K562 (cell line): ENCODE results near the gene ALG9. TPM values are rescaled to one million over a fixed set of nuclear protein-coding genes. Genes with fewer than 3 reads are reported as not detected.

Experiments
- ATAC-seq: fragments of 200-7000 bp; cut with Tn5 transposase; 3 replicates; pipeline ENCODE4 v1.9.1; 2020; ENCODE audit warnings: moderate library complexity
- BruUV-seq: library from RNA; stranded (reverse); fragments of 400-500 nt; replicated peaks from 2 replicates; lab custom pipeline; 2021; lab: Mats Ljungman, UMichigan
- CTCF ChIA-PET: fragments of 300-600 bp; formaldehyde crosslinking; extraction: SDS; loops from one replicate; lab custom pipeline; 2021; ENCODE audit warnings: low intra/inter-chr PET ratio; lab: Yijun Ruan, JAX
- POLR2A ChIA-PET: fragments of 300-600, 350-650 bp; sonication (Branson Sonifier 250); formaldehyde crosslinking; extraction: SDS; loops from one replicate; lab custom pipeline; 2021; ENCODE audit warnings: antibody characterized with exemption, inconsistent platforms; lab: Yijun Ruan, JAX
- DNase-seq, 4 experiments: peaks; one replicate each; pipeline versions ENCODE4 v3.0.0 to v3.0.0-alpha.2; 2011 to 2018; ENCODE audit warnings: low spot score in 3 of 4, mixed read lengths in 3 of 4; ENCODE audit errors: extremely low read depth in 1 of 4
- FAIRE-seq: peaks from 2 replicates; lab custom pipeline; 2011; peaks lifted over from hg19 to GRCh38; lab: Jason Lieb, UNC
- H2AFZ ChIP-seq: 2 replicates; pipeline ENCODE4 v1.6.0; 2011; ENCODE audit warnings: low read depth, low read length, control low read depth, inconsistent platforms
- H3K27ac ChIP-seq: fragments of 200-600 bp; 3 replicates; pipeline ENCODE4 v1.8.0; 2011; ENCODE audit warnings: low read depth, mild to moderate bottlenecking, control low read depth, inconsistent platforms, low read length, moderate library complexity, mixed read lengths; ENCODE audit errors: extremely low read depth
- H3K27me3 ChIP-seq, 2 experiments: fragments of 300-600 bp in 1 of 2; 2 replicates in 1 of 2; 3 replicates in 1 of 2; pipeline versions ENCODE4 v1.6.0 to v1.8.0; 2011; ENCODE audit warnings: inconsistent platforms in 2 of 2, low read length in 2 of 2, mild to moderate bottlenecking in 1 of 2, mixed read lengths in 1 of 2, moderate library complexity in 1 of 2; ENCODE audit not compliant: control insufficient read depth in 2 of 2, insufficient read depth in 2 of 2
- H3K36me3 ChIP-seq: fragments of 300-600 bp; 3 replicates; pipeline ENCODE4 v1.8.0; 2011; ENCODE audit warnings: mild to moderate bottlenecking, low read length, inconsistent platforms; ENCODE audit not compliant: control insufficient read depth, insufficient read depth
- H3K4me1 ChIP-seq, 2 experiments: fragments of 200-600 bp in 1 of 2; replicated peaks in 1 of 2; 2 replicates in 1 of 2; 3 replicates in 1 of 2; pipeline versions ENCODE4 v1.5.1 to v1.8.0; 2011; ENCODE audit warnings: inconsistent platforms in 2 of 2, low read length in 2 of 2, mild to moderate bottlenecking in 1 of 2, mixed read lengths in 1 of 2, moderate library complexity in 1 of 2; ENCODE audit not compliant: control insufficient read depth in 2 of 2, insufficient read depth in 2 of 2
- H3K4me2 ChIP-seq: 2 replicates; pipeline ENCODE4 v1.6.1; 2011; ENCODE audit warnings: low read length, control low read depth, inconsistent platforms, mixed read lengths; ENCODE audit not compliant: insufficient read depth
- H3K4me3 ChIP-seq: fragments of 200-600 bp; sonication (generic), shearing (Covaris generic); 2 replicates; pipeline ENCODE4 v1.5.1; 2016; ENCODE audit warnings: control low read depth, inconsistent platforms
- H3K79me2 ChIP-seq: fragments of 200-600 bp; 3 replicates; pipeline ENCODE4 v1.8.0; 2011; ENCODE audit warnings: low read length, inconsistent platforms; ENCODE audit not compliant: control insufficient read depth, insufficient read depth
- H3K9ac ChIP-seq, 2 experiments: 2 replicates each; pipeline versions ENCODE4 v1.6.0 to v1.6.1; 2011; ENCODE audit warnings: low read depth in 2 of 2, low read length in 2 of 2, control low read depth in 1 of 2, inconsistent platforms in 1 of 2, mild to moderate bottlenecking in 1 of 2, mixed read lengths in 1 of 2; ENCODE audit not compliant: insufficient read depth in 1 of 2
- H3K9me1 ChIP-seq: one replicate; pipeline ENCODE4 v1.6.0; 2011; ENCODE audit warnings: inconsistent platforms, mild to moderate bottlenecking, low read length, moderate library complexity; ENCODE audit not compliant: control insufficient read depth, insufficient read depth
- H3K9me3 ChIP-seq: replicated peaks from 2 replicates; pipeline ENCODE4 v1.5.1; 2011; ENCODE audit warnings: low read depth, low read length, inconsistent platforms; ENCODE audit not compliant: control insufficient read depth, insufficient read depth
- H4K20me1 ChIP-seq: replicated peaks from 2 replicates; pipeline ENCODE4 v1.6.1; 2011; ENCODE audit warnings: low read length, inconsistent platforms, mixed read lengths; ENCODE audit not compliant: control insufficient read depth, insufficient read depth
- CTCF ChIP-seq, 3 experiments: IDR thresholded peaks in 2 of 3; conservative IDR thresholded peaks in 1 of 3; 2 replicates each; pipeline ENCODE4 v1.5.1; 2011 to 2012; ENCODE audit warnings: low read length in 3 of 3, mild to moderate bottlenecking in 3 of 3, control low read depth in 2 of 3, improper control_type of control experiment in 1 of 3, inconsistent platforms in 1 of 3, low read depth in 1 of 3, mixed read lengths in 1 of 3, moderate library complexity in 1 of 3; ENCODE audit not compliant: insufficient read depth in 2 of 3
- HDAC1 ChIP-seq, 2 experiments: fragments of 450-650 bp; IDR thresholded peaks; 2 replicates each; pipeline ENCODE4 v1.6.1; 2016 to 2017; ENCODE audit warnings: inconsistent platforms in 1 of 2, mild to moderate bottlenecking in 1 of 2, moderate library complexity in 1 of 2
- HDAC2 ChIP-seq: fragments of 450-650 bp; IDR thresholded peaks from 2 replicates; pipeline ENCODE4 v1.6.1; 2016; ENCODE audit warnings: mild to moderate bottlenecking
- JUND ChIP-seq, 2 experiments: IDR thresholded peaks; 2 replicates in 1 of 2; 3 replicates in 1 of 2; pipeline ENCODE4 v1.6.1; 2011; ENCODE audit warnings: borderline replicate concordance in 2 of 2, low read depth in 2 of 2, low read length in 2 of 2, improper control_type of control experiment in 1 of 2, missing biosample characterization in 1 of 2, missing genetic modification characterization in 1 of 2, missing genetic modification reagents in 1 of 2
- NONO ChIP-seq, 2 experiments: fragments of 200-400 bp in 1 of 2; fragments of 450-650 bp in 1 of 2; formaldehyde crosslinking in 1 of 2; IDR thresholded peaks; 2 replicates each; pipeline ENCODE4 v1.6.1; 2017; ENCODE audit warnings: low read depth in 2 of 2, mild to moderate bottlenecking in 2 of 2, moderate library complexity in 2 of 2, low read length in 1 of 2
- PHF8 ChIP-seq: fragments of 200-600 bp; sonication (generic); IDR thresholded peaks from 2 replicates; pipeline ENCODE4 v1.6.1; 2012; ENCODE audit warnings: mixed run types, mild to moderate bottlenecking, inconsistent platforms, low read length, moderate library complexity, borderline replicate concordance
- SMARCC2 ChIP-seq: fragments of 450-650 bp; IDR thresholded peaks from 2 replicates; pipeline ENCODE4 v1.6.1; 2017; ENCODE audit warnings: antibody characterized with exemption, moderate library complexity, mild to moderate bottlenecking, low read depth
- TEAD4 ChIP-seq, 2 experiments: sonication (generic) in 1 of 2; formaldehyde crosslinking in 1 of 2; IDR thresholded peaks; 2 replicates each; pipeline versions ENCODE4 v1.6.1 to v1.8.0; 2012 to 2022; ENCODE audit warnings: borderline replicate concordance in 1 of 2, inconsistent platforms in 1 of 2, low read length in 1 of 2, mild to moderate bottlenecking in 1 of 2, missing genetic modification reagents in 1 of 2
- THRAP3 ChIP-seq: fragments of 450-650 bp; IDR thresholded peaks from 2 replicates; pipeline ENCODE4 v1.6.1; 2016; ENCODE audit warnings: mild to moderate bottlenecking, inconsistent platforms, borderline replicate concordance
- ZNF511 ChIP-seq: sonication (generic); formaldehyde crosslinking; IDR thresholded peaks from 2 replicates; pipeline ENCODE4 v1.8.0; 2022; ENCODE audit warnings: mild to moderate bottlenecking, missing genetic modification reagents
- WGBS: fragments of 100-300 bp; shearing (Covaris generic); methylation state at CpG from one replicate; pipeline ENCODE4 v1.1.6; 2016; ENCODE audit warnings: low coverage, mixed read lengths; ENCODE audit not compliant: insufficient coverage; ENCODE audit errors: missing lambda C conversion rate; 5-methylcytosine and 5-hydroxymethylcytosine counted together
- in situ Hi-C: fragments of 300-500 bp; cut with MboI; formaldehyde crosslinking; loops from 4 replicates; pipeline ENCODE4 v1.15.0; 2018; ENCODE audit warnings: inconsistent platforms, mixed read lengths
- intact Hi-C: fragments of 100-400 bp; cut with micrococcal nuclease; formaldehyde crosslinking; loops from 2 replicates; pipeline ENCODE4 v1.14.2; 2022
- polyA plus RNA-seq, 8 experiments: library from polyadenylated mRNA; depleted of rRNA in 4 of 8; stranded (reverse) in 5 of 8; unstranded in 3 of 8; fragments of >200 nt; fragmentation: Nextera tagmentation in 2 of 8; fragmentation: Illumina TruSeq in 1 of 8; extraction: Ambion mirVana in 2 of 8; extraction: Trizol in 1 of 8; gene quantifications; 2 replicates each; pipeline versions ENCODE4 v1.2.1 to v1.2.3, GENCODE V29; 2011 to 2014; ENCODE audit warnings: inconsistent platforms in 1 of 8, missing spikeins in 1 of 8
- total RNA-seq, 7 experiments: library from RNA; depleted of rRNA in 6 of 7; stranded (reverse); fragments of >200 nt in 6 of 7; fragmentation: Illumina TruSeq in 2 of 7; extraction: Trizol in 2 of 7; gene quantifications; 2 replicates each; pipeline versions ENCODE4 v1.2.1 to v1.2.3, GENCODE V29; 2011 to 2021; ENCODE audit warnings: low replicate concordance in 1 of 7
- TF ChIP-seq, protein P1 (sequence below): fragments of 250-450 bp; sonication (Bioruptor Pico); IDR thresholded peaks from 2 replicates; pipeline ENCODE4 v1.9.0; 2021; ENCODE audit warnings: mild to moderate bottlenecking, inconsistent platforms

ALG9 gene
- total and polyA plus RNA-seq, 9 of the 15 experiments (the other 6 are each of a cell fraction or from before 2014, with no cell fraction given), result 11.5 to 40.5 (median 24.9) TPM

DNA sequence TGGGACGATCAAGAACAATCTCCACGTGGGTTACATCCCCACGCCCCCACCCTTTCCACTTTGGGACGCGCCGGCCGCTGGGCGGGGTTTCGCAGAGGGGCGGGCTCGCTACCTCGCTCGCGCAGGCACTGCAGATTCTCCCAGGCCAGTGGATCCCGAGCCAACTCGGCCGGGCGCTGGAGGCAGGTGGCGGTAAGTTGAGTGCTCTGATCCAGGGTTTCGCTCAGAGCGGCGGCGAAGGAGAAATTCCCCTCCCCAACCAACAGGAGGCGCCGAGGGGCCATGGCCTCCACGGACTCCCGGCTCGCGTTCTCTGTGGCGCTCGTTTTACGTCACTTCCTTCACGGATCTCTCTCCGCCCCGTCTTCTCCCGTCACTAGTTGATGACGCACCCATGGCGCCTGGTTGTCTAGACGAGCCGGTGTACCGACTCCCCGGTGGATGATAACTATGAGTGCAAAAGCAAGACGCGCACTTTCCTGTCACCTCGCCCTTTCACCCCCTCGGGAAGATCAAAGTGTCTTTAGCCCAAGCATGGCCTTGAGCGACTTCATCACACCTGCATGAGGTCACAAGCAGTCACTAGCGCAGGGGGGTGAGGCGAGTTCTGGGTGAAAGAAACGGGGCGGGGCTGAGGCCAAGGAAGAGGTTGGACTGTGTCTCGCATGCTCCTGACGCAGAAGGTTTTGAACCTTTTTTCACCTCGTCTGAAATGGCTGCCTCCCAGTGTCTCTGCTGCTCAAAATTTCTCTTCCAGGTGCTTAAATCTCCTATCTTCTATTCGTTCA lies 7.7 kb upstream of the ALG9 start, which contains the start of the genes CFAP68 and FDXACB1 (continued):
- TF ChIP-seq, protein P1, sequence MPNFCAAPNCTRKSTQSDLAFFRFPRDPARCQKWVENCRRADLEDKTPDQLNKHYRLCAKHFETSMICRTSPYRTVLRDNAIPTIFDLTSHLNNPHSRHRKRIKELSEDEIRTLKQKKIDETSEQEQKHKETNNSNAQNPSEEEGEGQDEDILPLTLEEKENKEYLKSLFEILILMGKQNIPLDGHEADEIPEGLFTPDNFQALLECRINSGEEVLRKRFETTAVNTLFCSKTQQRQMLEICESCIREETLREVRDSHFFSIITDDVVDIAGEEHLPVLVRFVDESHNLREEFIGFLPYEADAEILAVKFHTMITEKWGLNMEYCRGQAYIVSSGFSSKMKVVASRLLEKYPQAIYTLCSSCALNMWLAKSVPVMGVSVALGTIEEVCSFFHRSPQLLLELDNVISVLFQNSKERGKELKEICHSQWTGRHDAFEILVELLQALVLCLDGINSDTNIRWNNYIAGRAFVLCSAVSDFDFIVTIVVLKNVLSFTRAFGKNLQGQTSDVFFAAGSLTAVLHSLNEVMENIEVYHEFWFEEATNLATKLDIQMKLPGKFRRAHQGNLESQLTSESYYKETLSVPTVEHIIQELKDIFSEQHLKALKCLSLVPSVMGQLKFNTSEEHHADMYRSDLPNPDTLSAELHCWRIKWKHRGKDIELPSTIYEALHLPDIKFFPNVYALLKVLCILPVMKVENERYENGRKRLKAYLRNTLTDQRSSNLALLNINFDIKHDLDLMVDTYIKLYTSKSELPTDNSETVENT (CRISPR knock-in tag), result no peak

- TSS peak; percentile 79 for BruUV-seq
- POLR2A ChIA-PET, result interaction anchor here (0.6 to 1.5 kb wide), 4 partner anchors 16 to 103 kb away, joined by 3 to 5 read pairs (median 3); no protein-coding TSS in a partner anchor
- ATAC-seq, result no peak; the same call in 1 of the 3 replicates
- no peak for TF ChIP-seq PHF8
- TF ChIP-seq JUND (IDR thresholded peaks at IDR 0.05; ENCODE audit: borderline replicate concordance, low read depth, low read length), result 0 out of 2 replicates have a peak, but pooled peaks have one; percentile 4
- no peak for TF ChIP-seq JUND (tag; IDR thresholded peaks at IDR 0.05; ENCODE audit: borderline replicate concordance, low read depth, low read length)
- peak; percentile 38 to 87; a peak in 2 of 4 replicates for TF ChIP-seq HDAC1 (IDR thresholded peaks at IDR 0.05)
- peak; percentile 69 for TF ChIP-seq HDAC2
- TF ChIP-seq CTCF (IDR thresholded peaks at IDR 0.05 in 2 of 3, conservative IDR thresholded peaks at IDR 0.05 in 1 of 3; ENCODE audit: insufficient read depth in 2 of 3, low read depth in 1 of 3, low read length in 3 of 3), result peak in 1 of 3 experiments; percentile 36; a peak in 2 of 6 replicates
- peak in 1 of 2 experiments; percentile 94; a peak in 2 of 4 replicates for TF ChIP-seq NONO (IDR thresholded peaks at IDR 0.05; ENCODE audit: low read depth in 2 of 2, low read length in 1 of 2)
- 0 out of 2 replicates have a peak, but pooled peaks have one; percentile 1 for TF ChIP-seq TEAD4 (IDR thresholded peaks at IDR 0.05; ENCODE audit: low read length)
- TF ChIP-seq TEAD4 (CRISPR knock-in tag; IDR thresholded peaks at IDR 0.05; ENCODE audit: borderline replicate concordance), result no peak
- TF ChIP-seq ZNF511 (CRISPR knock-in tag), result no peak
- 0 out of 2 replicates have a peak, but pooled peaks have one; percentile 19 for TF ChIP-seq SMARCC2
- TF ChIP-seq THRAP3, result 0 out of 2 replicates have a peak, but pooled peaks have one; percentile 19
Measured at GRCh38 chr11:111878385-111878848, 7.0 kb upstream of the ALG9 start.

More at GRCh38 chr11:111878385-111878848, 7.0 kb upstream of the ALG9 start:
- peak overlapping the region; percentile 95 for H3K27ac ChIP-seq
- WGBS, result under 1% methylated on average over 13 of the region's 13 CpGs
- H3K4me1 ChIP-seq, result peaks cover 10 to 21% of the 10 kb centered on the region in 2 experiments; a peak in 4 of 5 replicates
- H3K4me3 ChIP-seq, result peak overlapping the region; percentile 62
- peak overlapping the region; percentile 86 to 94 for H3K9ac ChIP-seq
- H3K36me3 ChIP-seq, result peaks cover 13% of the 10 kb centered on the region; the same call in 2 of the 3 replicates
- H3K27me3 ChIP-seq, result no peaks in the 10 kb centered on the region
- in situ Hi-C loops (loop anchor here (5.0 kb wide), 1 partner anchor 109 kb away; no protein-coding TSS in a partner anchor), intact Hi-C loops (loop anchor here (2.0 to 5.0 kb wide), 4 partner anchors 34 to 404 kb away; partner anchors contain the start of genes BCO2, CRYAB, HSPB2 and SDHD)
- no peaks in the 10 kb centered on the region for H3K9me3 ChIP-seq
- H3K4me2 ChIP-seq, result peak overlapping the region; percentile 96
- CTCF ChIA-PET, result interaction anchor here (0.6 to 2.2 kb wide), 4 partner anchors 101 to 344 kb away, joined by 3 to 26 read pairs (median 5); no protein-coding TSS in a partner anchor
- DNase-seq, result no peak
- no peak for FAIRE-seq
- H3K79me2 ChIP-seq, result peaks cover 8% of the 10 kb centered on the region
- H3K9me1 ChIP-seq, result no peaks in the 10 kb centered on the region
- no peaks in the 10 kb centered on the region for H4K20me1 ChIP-seq
- H2AFZ ChIP-seq, result peak overlapping the region; percentile 99
